Neural progenitor cell (in vitro differentiated cells): ENCODE measurements around the gene TMEM108.

ENCODE experiments used
- EZH2 ChIP-seq: fragments of 200-600 bp; sonication (generic); IDR thresholded peaks from 2 replicates; pipeline ENCODE4 v1.6.1; 2017; ENCODE audit warnings: antibody characterized with exemption, mild to moderate bottlenecking, moderate library complexity
- TF ChIP-seq, protein P1 (sequence below): fragments of 200-600 bp; sonication (generic); IDR thresholded peaks from 2 replicates; pipeline ENCODE4 v1.5.1; 2017; ENCODE audit warnings: antibody characterized with exemption, mild to moderate bottlenecking

DNA sequence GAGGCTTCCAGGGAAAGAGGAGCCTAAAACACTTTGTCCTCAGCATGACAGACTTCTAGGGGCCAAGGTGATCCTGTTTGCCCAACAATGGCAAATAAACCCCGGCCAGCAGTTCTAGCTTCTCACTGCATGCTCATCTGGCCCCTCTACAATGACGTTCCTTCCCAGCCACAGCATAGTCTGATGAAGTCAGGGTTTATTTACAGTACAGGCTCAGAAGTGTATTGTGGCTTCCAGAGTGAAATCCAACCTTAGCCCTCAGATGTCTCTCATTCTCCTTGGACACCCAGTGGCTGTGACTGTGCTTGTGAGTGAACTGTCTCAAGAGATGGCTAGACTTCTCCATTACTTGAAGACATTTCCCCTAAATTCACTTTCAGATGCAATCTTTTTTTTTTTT lies 402.5 kb downstream of the TMEM108 start:
- no peak for TF ChIP-seq EZH2
- TF ChIP-seq, protein P1, sequence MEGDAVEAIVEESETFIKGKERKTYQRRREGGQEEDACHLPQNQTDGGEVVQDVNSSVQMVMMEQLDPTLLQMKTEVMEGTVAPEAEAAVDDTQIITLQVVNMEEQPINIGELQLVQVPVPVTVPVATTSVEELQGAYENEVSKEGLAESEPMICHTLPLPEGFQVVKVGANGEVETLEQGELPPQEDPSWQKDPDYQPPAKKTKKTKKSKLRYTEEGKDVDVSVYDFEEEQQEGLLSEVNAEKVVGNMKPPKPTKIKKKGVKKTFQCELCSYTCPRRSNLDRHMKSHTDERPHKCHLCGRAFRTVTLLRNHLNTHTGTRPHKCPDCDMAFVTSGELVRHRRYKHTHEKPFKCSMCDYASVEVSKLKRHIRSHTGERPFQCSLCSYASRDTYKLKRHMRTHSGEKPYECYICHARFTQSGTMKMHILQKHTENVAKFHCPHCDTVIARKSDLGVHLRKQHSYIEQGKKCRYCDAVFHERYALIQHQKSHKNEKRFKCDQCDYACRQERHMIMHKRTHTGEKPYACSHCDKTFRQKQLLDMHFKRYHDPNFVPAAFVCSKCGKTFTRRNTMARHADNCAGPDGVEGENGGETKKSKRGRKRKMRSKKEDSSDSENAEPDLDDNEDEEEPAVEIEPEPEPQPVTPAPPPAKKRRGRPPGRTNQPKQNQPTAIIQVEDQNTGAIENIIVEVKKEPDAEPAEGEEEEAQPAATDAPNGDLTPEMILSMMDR = no peak
